GM20000 (cell line): ENCODE data around the gene ABHD16B.

ENCODE experiments used
- DNase-seq: peaks from one replicate; pipeline ENCODE4 v3.0.0; 2012; ENCODE audit warnings: low spot score
- TF ChIP-seq, protein P1 (sequence below): IDR thresholded peaks from 2 replicates; pipeline ENCODE4 v1.5.1; 2012; ENCODE audit warnings: mild to moderate bottlenecking, control low read depth; ENCODE audit errors: extremely low read depth, missing control alignments

ABHD16B gene

DNA sequence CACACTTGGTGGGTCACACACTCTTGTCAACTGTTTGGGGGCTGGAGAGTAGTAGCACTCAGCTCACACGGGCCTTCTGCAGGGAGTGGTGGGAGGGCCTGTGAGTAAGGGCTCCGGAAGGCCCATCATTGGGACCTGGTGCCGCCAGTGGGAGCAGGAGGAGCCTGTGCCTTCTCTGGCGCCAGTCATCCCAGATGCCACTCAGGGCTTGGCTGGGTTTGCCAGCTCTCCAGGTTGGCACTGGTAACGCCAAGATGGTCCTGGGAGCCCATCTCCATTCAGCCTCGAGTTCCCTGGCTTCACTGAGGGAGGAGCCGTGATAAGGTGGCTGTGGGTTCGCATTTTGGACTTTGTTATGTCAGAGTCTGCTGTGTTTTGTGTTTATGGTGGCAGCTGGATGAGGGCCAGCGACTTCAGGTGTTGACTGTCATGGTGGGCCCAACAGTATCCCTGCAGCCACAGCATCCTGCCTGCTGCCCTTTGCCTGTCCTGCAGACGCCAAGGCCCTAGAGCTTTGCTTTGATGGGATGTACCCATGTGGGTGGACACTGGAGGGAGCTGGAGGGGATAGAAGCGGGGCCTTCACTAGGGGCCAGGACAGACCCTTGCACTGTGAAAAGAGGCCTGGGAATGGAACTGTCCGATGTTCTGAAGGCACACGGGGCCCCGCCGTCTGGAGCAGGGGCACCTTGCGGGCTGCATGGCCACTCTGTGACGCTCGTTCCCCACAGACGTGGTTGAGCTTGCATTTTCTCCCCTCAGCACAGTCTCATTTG, 20.3 kb downstream of the ABHD16B start:
- no peak for DNase-seq
- TF ChIP-seq, protein P1, sequence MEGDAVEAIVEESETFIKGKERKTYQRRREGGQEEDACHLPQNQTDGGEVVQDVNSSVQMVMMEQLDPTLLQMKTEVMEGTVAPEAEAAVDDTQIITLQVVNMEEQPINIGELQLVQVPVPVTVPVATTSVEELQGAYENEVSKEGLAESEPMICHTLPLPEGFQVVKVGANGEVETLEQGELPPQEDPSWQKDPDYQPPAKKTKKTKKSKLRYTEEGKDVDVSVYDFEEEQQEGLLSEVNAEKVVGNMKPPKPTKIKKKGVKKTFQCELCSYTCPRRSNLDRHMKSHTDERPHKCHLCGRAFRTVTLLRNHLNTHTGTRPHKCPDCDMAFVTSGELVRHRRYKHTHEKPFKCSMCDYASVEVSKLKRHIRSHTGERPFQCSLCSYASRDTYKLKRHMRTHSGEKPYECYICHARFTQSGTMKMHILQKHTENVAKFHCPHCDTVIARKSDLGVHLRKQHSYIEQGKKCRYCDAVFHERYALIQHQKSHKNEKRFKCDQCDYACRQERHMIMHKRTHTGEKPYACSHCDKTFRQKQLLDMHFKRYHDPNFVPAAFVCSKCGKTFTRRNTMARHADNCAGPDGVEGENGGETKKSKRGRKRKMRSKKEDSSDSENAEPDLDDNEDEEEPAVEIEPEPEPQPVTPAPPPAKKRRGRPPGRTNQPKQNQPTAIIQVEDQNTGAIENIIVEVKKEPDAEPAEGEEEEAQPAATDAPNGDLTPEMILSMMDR, result no peak

DNA sequence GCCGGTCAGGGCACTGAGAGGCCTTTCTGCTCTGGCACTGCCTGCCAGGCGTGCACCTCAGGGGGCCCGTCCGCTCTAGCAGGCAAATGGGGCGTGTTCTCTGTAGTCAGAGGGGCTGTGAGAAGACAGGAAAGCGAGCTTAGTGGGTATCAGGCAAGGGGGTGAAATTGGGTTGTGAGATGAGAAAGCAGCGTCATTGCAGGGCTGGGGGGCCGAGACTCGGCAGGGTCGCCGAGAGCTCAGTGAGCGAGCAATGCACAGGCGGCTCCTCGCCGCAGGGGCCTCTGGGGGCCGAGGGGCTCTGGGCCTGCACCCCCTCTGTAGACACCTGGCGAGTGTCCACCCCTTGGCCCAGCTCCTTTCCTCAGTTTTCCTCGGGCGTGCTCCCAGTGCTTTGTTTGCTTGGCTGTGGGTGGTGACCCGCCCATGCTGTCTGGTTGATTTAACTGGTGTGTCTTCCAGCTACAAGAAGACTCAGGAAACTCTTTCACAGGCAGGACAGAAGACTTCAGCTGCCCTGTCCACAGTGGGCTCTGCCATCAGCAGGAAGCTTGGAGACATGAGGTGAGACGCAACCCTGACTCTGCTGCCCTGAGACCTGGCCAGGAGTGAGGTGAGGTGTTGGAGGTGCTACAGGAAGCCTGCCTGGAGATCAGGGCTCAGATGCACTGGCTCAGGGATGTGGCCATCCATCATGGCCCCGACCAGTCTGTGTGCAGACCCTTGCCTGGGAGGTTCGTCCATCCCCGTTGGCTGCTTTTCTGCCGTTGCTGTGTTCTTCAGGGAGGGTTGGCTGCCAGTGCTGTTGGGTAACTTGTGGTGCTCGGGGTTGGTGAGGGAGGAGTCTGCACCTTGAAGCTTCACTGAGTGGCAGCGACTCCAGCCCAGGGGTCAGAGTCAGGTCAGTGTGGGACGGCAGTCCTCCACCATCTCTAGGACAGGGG, 21.2 kb downstream of the ABHD16B start:
- DNase-seq, result no peak
- TF ChIP-seq, protein P1, result no peak

DNA sequence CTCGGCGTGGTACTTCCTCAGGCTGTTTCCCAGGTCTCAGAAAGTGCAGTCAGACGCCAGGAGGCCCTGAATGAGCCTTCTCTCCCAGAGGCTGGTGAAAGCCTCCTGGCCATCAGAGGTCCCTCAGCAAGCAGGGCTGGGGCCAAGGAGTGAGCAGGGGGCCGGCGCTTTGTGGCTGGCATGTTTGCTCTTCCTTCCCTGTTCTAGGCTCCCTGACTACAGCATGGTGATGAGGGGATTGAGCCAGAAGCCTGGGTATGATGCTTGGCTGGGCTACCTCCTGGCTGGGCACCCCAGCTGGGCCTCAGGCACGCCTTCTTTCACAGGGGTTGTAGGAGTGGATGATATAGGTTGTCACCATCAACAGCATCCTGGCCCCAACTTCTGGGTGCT, 21.9 kb downstream of the ABHD16B start:
- TF ChIP-seq, protein P1, result no peak
- no peak for DNase-seq

DNA sequence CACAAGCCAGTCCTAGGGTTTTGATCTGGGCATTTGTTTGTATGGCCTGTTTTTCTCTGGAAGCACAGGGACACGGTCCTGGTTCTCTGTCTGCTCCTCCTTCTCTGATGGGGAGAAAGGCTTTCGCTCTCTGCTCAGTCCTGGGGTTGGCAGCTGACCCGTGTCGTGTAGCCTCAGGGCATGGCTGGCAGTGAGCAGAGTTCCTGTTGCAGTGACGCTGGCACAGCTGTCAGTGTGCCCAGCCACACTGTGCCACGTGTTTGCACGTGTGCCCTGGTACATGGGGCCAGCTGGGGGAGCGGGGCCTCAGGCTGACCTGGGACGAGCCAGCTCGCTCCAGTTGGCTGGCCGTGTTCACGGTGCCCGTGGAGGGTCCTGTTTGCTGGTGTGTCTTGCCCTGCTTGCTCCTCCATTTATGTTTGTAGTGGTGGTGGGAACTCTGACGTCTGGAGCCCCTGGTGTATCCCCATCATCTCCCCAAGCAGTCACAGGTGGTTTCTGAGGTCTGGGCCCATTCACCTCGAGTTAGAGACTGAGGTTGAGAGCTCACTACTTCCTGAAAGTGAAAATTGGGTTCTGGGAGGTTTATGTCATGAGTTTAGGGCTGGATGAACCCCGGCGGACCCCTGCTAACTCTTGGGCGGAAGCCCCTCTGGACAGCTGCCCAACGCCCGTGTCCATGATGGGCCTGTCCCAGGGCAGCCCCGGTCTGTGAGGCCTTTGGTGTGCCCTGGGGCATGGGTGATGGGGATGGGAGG, 23.4 kb downstream of the ABHD16B start:
- TF ChIP-seq, protein P1, result no peak
- DNase-seq, result peak; percentile 53

DNA sequence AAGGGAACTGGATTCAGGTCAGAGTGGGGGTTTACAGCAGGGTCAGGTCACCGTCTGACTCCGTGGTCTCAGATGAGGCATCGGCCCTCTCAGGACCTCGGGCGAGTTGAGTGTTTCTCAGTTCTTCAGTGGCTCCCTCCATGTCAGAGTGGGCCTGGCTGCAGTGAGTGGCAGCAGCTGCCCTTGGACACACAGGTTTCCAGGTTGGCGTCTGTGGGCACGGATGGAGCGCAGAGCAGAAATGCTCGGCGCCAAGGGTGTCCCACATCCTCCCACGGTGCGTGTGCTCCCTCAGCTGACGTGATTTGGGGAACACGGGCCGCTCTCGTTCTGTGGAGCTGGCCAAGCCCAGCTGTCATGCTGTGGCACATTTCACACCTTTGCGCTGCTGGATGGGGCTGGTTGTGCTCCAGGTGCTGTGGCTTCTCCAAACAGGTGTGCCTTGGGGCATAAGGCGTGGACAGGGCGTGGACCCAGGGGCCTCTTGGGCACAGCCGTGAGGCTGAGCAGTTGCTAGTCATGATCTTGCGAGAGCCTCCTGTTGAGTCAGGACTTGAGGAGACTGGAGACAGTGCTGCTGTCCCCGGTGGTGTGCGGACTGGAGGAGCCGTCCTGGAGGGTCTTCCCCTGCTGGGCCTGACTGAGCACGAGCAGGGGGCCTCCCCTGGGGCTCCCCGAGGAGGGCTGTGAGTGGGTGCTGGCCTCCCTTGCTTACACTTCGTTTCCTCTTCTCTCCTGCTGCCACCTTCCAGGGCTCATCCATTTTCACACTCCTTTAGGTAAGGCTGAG, 24.2 kb downstream of the ABHD16B start:
- DNase-seq, result peak; percentile 58
- TF ChIP-seq, protein P1, result no peak

DNA sequence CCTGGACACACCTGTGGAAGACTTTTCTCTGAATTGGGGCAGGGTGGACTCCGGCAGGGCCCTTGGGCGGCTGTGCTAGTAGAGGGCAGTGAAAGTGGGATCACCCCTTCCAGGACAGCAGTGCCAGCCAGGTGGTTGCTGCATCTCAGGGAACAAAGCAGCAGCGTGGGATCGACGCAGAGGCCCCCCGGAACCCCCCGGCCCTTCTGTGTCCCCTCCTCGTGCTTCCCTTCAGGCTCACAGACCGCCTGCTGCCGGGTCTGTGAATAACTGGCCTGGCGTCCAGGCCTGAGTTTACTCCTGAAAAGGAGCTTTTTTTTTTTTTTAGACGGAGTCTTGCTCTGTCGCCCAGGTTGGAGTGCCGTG, 24.7 kb downstream of the ABHD16B start:
- DNase-seq, result no peak
- TF ChIP-seq, protein P1, result no peak
